IMR-90 (cell line): ENCODE data around the gene SOX5.

Source experiments
- CEBPB ChIP-seq: IDR thresholded peaks from 2 replicates; pipeline ENCODE4 v1.6.1; 2012; ENCODE audit warnings: low read depth, low read length, improper control_type of control experiment
- CTCF ChIP-seq: conservative IDR thresholded peaks from 2 replicates; pipeline ENCODE4 v1.5.1; 2012; ENCODE audit warnings: mild to moderate bottlenecking, low read depth, low read length, improper control_type of control experiment
- FOS ChIP-seq: fragments of 150-350 bp; IDR thresholded peaks from 2 replicates; pipeline ENCODE4 v1.6.1; 2016; ENCODE audit warnings: low read depth, low read length
- MAFK ChIP-seq: IDR thresholded peaks from 2 replicates; pipeline ENCODE4 v1.6.1; 2012; ENCODE audit warnings: low read depth, low read length, improper control_type of control experiment
- MAZ ChIP-seq: IDR thresholded peaks from 2 replicates; pipeline ENCODE4 v1.6.1; 2012; ENCODE audit warnings: low read depth, mild to moderate bottlenecking, low read length, improper control_type of control experiment, moderate library complexity, borderline replicate concordance
- MXI1 ChIP-seq: IDR thresholded peaks from 2 replicates; pipeline ENCODE4 v1.6.1; 2012; ENCODE audit warnings: low read depth, mild to moderate bottlenecking, low read length, moderate library complexity, borderline replicate concordance
- POLR2A ChIP-seq: IDR thresholded peaks from 2 replicates; pipeline ENCODE4 v1.6.1; 2012; ENCODE audit warnings: mild to moderate bottlenecking, low read depth, low read length
- RAD21 ChIP-seq: IDR thresholded peaks from 2 replicates; pipeline ENCODE4 v1.6.1; 2012; ENCODE audit warnings: low read length, improper control_type of control experiment
- RCOR1 ChIP-seq: IDR thresholded peaks from 2 replicates; pipeline ENCODE4 v1.6.1; 2012; ENCODE audit warnings: mild to moderate bottlenecking, low read length, improper control_type of control experiment; ENCODE audit not compliant: insufficient replicate concordance
- RFX5 ChIP-seq: IDR thresholded peaks from 2 replicates; pipeline ENCODE4 v1.8.0; 2012; ENCODE audit warnings: low read depth, mild to moderate bottlenecking, low read length, moderate library complexity
- USF2 ChIP-seq: fragments of 150-350 bp; IDR thresholded peaks from 2 replicates; pipeline ENCODE4 v1.6.1; 2017; ENCODE audit warnings: mild to moderate bottlenecking, antibody characterized with exemption, low read length, low read depth

GRCh38 chr12:23752245-23752644, 197.2 kb downstream of the SOX5 start:
- TF ChIP-seq CTCF, result no peak
- TF ChIP-seq POLR2A, result no peak
- TF ChIP-seq MAFK, result peak; percentile 34; the same call in 1 of the 2 replicates
- no peak for TF ChIP-seq MXI1
- TF ChIP-seq RAD21, result no peak
- no peak for TF ChIP-seq RCOR1
- no peak for TF ChIP-seq FOS
- TF ChIP-seq RFX5, result no peak
- no peak for TF ChIP-seq MAZ
- TF ChIP-seq CEBPB, result no peak
- TF ChIP-seq USF2, result no peak
